Measurements from ENCODE around the gene TUSC2. TPM values are rescaled to one million over a fixed set of nuclear protein-coding genes. Genes with fewer than 3 reads are reported as not detected.

TUSC2 gene
- total and polyA plus RNA-seq, 2 of the 13 experiments (the other 11 are each of a cell fraction or from before 2014, with no cell fraction given) = 36.7 to 39.1 TPM

DNA sequence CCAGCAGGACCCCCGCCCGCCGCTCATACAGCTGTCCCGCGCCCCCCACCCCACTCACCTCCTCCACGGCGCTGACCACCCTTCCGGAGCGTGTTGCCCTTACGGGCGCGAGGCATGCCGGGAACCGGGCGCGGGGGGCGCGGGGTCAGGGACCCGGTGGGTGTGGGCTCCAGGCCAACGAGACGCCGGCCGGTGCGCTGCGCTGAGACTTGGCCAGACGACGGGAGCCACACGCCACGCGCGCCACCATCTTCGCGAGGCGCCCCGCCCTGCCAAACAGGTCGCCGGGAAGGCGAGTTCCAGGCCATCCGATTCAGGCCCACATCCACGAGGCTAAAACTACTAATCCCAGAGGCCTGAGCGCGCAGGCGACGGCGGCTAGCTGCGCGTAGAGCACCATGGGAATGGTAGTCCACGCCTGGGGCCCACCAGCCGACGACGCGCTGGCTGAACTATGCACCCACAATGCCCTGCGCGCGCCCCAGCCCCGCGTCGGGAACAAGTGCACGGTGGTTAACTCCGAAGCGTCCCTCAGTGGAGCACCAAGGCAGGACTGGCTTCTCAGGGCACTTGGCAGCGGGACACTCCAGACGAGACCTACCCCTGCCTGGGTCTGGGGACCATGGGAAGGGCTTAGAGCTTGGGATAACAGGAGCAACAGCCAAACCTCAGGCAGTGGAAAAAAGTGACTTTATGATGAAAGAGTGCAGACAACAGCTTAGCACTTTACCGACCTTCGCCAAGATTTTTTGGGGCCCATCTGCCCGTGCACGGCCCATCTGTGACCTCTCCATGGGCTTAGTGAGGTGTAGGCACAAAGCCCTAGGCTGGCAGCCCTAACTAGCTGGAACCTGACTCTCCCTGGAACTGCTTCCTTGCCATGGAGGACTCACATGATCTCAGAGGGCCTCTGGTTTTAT, 35.6 kb downstream of the TUSC2 start, which contains the start of gene IFRD2 (continued):
- TF ChIP-seq ATF7 (IDR thresholded peaks at IDR 0.05) (no peak), ATF7 (CRISPR knock-in tag; IDR thresholded peaks at IDR 0.05) (0 out of 2 replicates have a peak, but pooled peaks have one; percentile 47), SP1 (IDR thresholded peaks at IDR 0.05) (no peak), SP1 (CRISPR knock-in tag; IDR thresholded peaks at IDR 0.05) (peak; percentile 96), PAWR (CRISPR knock-in tag; IDR thresholded peaks at IDR 0.05; ENCODE audit: borderline replicate concordance) (no peak), ZBTB38 (CRISPR knock-in tag; IDR thresholded peaks at IDR 0.05) (peak; percentile 81), FOXJ3 (CRISPR knock-in tag; IDR thresholded peaks at IDR 0.05; ENCODE audit: borderline replicate concordance) (no peak), EZH2 (conservative IDR thresholded peaks at IDR 0.05; ENCODE audit: low read depth, low read length) (no peak), ZNF557 (CRISPR knock-in tag; IDR thresholded peaks at IDR 0.05) (no peak), ZBTB3 (CRISPR knock-in tag; IDR thresholded peaks at IDR 0.05; ENCODE audit: borderline replicate concordance, low read depth) (no peak), ELF1 (CRISPR knock-in tag; IDR thresholded peaks at IDR 0.05) (peak; percentile 77)
- TF ChIP-seq, protein P1, sequence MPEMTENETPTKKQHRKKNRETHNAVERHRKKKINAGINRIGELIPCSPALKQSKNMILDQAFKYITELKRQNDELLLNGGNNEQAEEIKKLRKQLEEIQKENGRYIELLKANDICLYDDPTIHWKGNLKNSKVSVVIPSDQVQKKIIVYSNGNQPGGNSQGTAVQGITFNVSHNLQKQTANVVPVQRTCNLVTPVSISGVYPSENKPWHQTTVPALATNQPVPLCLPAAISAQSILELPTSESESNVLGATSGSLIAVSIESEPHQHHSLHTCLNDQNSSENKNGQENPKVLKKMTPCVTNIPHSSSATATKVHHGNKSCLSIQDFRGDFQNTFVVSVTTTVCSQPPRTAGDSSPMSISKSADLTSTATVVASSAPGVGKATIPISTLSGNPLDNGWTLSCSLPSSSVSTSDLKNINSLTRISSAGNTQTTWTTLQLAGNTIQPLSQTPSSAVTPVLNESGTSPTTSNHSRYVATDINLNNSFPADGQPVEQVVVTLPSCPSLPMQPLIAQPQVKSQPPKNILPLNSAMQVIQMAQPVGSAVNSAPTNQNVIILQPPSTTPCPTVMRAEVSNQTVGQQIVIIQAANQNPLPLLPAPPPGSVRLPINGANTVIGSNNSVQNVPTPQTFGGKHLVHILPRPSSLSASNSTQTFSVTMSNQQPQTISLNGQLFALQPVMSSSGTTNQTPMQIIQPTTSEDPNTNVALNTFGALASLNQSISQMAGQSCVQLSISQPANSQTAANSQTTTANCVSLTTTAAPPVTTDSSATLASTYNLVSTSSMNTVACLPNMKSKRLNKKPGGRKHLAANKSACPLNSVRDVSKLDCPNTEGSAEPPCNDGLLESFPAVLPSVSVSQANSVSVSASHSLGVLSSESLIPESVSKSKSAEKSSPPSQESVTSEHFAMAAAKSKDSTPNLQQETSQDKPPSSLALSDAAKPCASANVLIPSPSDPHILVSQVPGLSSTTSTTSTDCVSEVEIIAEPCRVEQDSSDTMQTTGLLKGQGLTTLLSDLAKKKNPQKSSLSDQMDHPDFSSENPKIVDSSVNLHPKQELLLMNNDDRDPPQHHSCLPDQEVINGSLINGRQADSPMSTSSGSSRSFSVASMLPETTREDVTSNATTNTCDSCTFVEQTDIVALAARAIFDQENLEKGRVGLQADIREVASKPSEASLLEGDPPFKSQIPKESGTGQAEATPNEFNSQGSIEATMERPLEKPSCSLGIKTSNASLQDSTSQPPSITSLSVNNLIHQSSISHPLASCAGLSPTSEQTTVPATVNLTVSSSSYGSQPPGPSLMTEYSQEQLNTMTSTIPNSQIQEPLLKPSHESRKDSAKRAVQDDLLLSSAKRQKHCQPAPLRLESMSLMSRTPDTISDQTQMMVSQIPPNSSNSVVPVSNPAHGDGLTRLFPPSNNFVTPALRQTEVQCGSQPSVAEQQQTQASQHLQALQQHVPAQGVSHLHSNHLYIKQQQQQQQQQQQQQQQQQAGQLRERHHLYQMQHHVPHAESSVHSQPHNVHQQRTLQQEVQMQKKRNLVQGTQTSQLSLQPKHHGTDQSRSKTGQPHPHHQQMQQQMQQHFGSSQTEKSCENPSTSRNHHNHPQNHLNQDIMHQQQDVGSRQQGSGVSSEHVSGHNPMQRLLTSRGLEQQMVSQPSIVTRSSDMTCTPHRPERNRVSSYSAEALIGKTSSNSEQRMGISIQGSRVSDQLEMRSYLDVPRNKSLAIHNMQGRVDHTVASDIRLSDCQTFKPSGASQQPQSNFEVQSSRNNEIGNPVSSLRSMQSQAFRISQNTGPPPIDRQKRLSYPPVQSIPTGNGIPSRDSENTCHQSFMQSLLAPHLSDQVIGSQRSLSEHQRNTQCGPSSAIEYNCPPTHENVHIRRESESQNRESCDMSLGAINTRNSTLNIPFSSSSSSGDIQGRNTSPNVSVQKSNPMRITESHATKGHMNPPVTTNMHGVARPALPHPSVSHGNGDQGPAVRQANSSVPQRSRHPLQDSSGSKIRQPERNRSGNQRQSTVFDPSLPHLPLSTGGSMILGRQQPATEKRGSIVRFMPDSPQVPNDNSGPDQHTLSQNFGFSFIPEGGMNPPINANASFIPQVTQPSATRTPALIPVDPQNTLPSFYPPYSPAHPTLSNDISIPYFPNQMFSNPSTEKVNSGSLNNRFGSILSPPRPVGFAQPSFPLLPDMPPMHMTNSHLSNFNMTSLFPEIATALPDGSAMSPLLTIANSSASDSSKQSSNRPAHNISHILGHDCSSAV (CRISPR knock-in tag; IDR thresholded peaks at IDR 0.05; ENCODE audit: borderline replicate concordance) = no peak
- TF ChIP-seq, protein P2, sequence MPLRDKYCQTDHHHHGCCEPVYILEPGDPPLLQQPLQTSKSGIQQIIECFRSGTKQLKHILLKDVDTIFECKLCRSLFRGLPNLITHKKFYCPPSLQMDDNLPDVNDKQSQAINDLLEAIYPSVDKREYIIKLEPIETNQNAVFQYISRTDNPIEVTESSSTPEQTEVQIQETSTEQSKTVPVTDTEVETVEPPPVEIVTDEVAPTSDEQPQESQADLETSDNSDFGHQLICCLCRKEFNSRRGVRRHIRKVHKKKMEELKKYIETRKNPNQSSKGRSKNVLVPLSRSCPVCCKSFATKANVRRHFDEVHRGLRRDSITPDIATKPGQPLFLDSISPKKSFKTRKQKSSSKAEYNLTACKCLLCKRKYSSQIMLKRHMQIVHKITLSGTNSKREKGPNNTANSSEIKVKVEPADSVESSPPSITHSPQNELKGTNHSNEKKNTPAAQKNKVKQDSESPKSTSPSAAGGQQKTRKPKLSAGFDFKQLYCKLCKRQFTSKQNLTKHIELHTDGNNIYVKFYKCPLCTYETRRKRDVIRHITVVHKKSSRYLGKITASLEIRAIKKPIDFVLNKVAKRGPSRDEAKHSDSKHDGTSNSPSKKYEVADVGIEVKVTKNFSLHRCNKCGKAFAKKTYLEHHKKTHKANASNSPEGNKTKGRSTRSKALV (CRISPR knock-in tag; IDR thresholded peaks at IDR 0.05) = no peak; the same call in 1 of the 2 replicates
- TF ChIP-seq, protein P3, sequence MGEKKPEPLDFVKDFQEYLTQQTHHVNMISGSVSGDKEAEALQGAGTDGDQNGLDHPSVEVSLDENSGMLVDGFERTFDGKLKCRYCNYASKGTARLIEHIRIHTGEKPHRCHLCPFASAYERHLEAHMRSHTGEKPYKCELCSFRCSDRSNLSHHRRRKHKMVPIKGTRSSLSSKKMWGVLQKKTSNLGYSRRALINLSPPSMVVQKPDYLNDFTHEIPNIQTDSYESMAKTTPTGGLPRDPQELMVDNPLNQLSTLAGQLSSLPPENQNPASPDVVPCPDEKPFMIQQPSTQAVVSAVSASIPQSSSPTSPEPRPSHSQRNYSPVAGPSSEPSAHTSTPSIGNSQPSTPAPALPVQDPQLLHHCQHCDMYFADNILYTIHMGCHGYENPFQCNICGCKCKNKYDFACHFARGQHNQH (CRISPR knock-in tag; IDR thresholded peaks at IDR 0.05) = peak; percentile 61

All from HepG2 (cell line).